Measurements from ENCODE around the gene NUCKS1.

NUCKS1 gene

GRCh38 chr1:205780335-205780734 lies 30.4 kb upstream of the NUCKS1 start:
- TF ChIP-seq CTCF (IDR thresholded peaks at IDR 0.05; ENCODE audit: extremely low read depth, missing control alignments): no peak
- no peak for DNase-seq (ENCODE audit: low spot score)

- TF ChIP-seq CTCF (IDR thresholded peaks at IDR 0.05; ENCODE audit: extremely low read depth, missing control alignments): no peak
- no peak for DNase-seq (ENCODE audit: low spot score)
Observed at GRCh38 chr1:205777994-205778393, 28.0 kb upstream of the NUCKS1 start.

- DNase-seq (ENCODE audit: low spot score): no peak
- TF ChIP-seq CTCF (IDR thresholded peaks at IDR 0.05; ENCODE audit: extremely low read depth, missing control alignments): no peak
Observed at GRCh38 chr1:205775717-205776056, 25.7 kb upstream of the NUCKS1 start.

GRCh38 chr1:205775015-205775716 lies 25.2 kb upstream of the NUCKS1 start, which contains the start of gene RAB29:
Gene RAB29, minus strand, starts transcription at chr1:205775482. Its CDS starts 526 bp downstream, at chr1:205774956.
- DNase-seq (ENCODE audit: low spot score): peak; percentile 81
- no peak for TF ChIP-seq CTCF (IDR thresholded peaks at IDR 0.05; ENCODE audit: extremely low read depth, missing control alignments)

GRCh38 chr1:205774198-205775014 lies 24.4 kb upstream of the NUCKS1 start:
- no peak for TF ChIP-seq CTCF (IDR thresholded peaks at IDR 0.05; ENCODE audit: extremely low read depth, missing control alignments)
- DNase-seq (ENCODE audit: low spot score): peak; percentile 47

GRCh38 chr1:205772607-205773032 lies 22.6 kb upstream of the NUCKS1 start:
- no peak for TF ChIP-seq CTCF (IDR thresholded peaks at IDR 0.05; ENCODE audit: extremely low read depth, missing control alignments)

GRCh38 chr1:205770618-205771017 lies 20.6 kb upstream of the NUCKS1 start:
- no peak for DNase-seq (ENCODE audit: low spot score)
- TF ChIP-seq CTCF (IDR thresholded peaks at IDR 0.05; ENCODE audit: extremely low read depth, missing control alignments): no peak

More at GRCh38 chr1:205772607-205773032, 22.6 kb upstream of the NUCKS1 start:
- DNase-seq (ENCODE audit: low spot score): peak; percentile 49

All from GM20000 (cell line).